GM12874 (cell line): ENCODE data around the gene HOXA9.

ENCODE experiments used
- CTCF ChIP-seq: IDR thresholded peaks from 2 replicates; pipeline ENCODE4 v1.5.1; 2011; ENCODE audit warnings: low read depth, mild to moderate bottlenecking, control low read depth, low read length, moderate library complexity; ENCODE audit not compliant: insufficient read depth

Gene HOXA9

DNA sequence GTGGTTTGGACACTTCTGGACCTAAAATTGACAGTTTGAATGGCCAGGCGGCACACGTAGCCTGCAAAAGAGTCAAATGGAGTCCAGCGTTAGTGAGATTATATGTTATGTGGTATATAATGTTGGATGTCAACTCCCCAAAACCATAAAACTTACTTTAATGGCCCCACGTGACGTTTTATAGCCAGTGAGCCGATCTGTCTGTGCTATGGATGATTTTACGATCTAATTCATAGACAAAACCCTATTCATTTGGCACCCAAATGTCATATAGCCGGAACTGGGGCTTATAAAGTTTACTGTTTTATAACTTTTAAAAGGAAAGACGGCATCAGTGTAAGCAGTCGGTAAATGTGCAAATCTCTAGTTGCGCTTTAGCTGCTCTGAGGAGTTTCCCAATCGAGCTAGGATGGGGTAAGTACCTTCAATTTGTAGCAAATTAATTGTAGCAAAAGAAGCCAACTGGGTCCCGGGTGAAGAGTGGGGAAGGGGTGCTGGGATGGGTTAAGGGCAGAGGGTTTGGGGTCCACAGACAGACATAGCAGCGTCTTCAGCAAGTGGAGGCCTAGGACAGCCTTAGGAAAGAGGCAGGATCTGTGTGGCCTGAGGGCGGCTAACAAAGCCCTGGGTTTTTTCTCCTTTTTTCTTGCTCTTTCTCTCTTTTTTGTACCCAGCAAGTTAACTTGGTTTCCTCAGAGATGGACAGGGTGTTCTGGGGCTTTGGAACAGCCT lies 25.0 kb downstream of the HOXA9 start:
- TF ChIP-seq CTCF = no peak

- TF ChIP-seq CTCF = no peak
These were observed 25.8 kb downstream of the HOXA9 start for GRCh38 chr7:27139334-27140125.

- no peak for TF ChIP-seq CTCF
These were observed 26.4 kb downstream of the HOXA9 start for GRCh38 chr7:27138985-27139333.

- TF ChIP-seq CTCF = no peak
These were observed 26.9 kb downstream of the HOXA9 start for GRCh38 chr7:27138472-27138871.

GRCh38 chr7:27137640-27138315 lies 27.6 kb downstream of the HOXA9 start:
- TF ChIP-seq CTCF = no peak

- TF ChIP-seq CTCF = no peak
These were observed 30.9 kb downstream of the HOXA9 start for GRCh38 chr7:27134392-27134791.
